GM10248 (cell line): ENCODE results near the gene OXER1.

Source experiments
- CTCF ChIA-PET: fragments of 300-600 bp; sonication (Branson Sonifier 250); formaldehyde crosslinking; extraction: SDS; loops from one replicate; lab custom pipeline; 2021; ENCODE audit warnings: antibody characterized with exemption; lab: Yijun Ruan, JAX
- POLR2A ChIA-PET: fragments of 350-650 bp; sonication (Branson Sonifier 250); formaldehyde crosslinking; extraction: SDS; loops from one replicate; lab custom pipeline; 2020; ENCODE audit warnings: antibody characterized with exemption; lab: Yijun Ruan, JAX
- DNase-seq: peaks from one replicate; pipeline ENCODE4 v3.0.0; 2012; ENCODE audit errors: extremely low spot score
- CTCF ChIP-seq: IDR thresholded peaks from 2 replicates; pipeline ENCODE4 v1.5.1; 2012; ENCODE audit warnings: mild to moderate bottlenecking, low read depth; ENCODE audit errors: extremely low read depth, missing control alignments, control extremely low read depth

OXER1 gene

GRCh38 chr2:42752314-42752713 is 11.6 kb downstream of the OXER1 start:
- no peak for TF ChIP-seq CTCF
- peak; percentile 61 for DNase-seq
- CTCF ChIA-PET, result interaction anchor here (0.6 to 5.2 kb wide), 6 partner anchors 10 to 89 kb away, joined by 3 to 28 read pairs (median 10); no protein-coding TSS in a partner anchor
- POLR2A ChIA-PET, result no interaction called here

GRCh38 chr2:42748840-42749239 is 15.1 kb downstream of the OXER1 start:
- no peak for DNase-seq
- POLR2A ChIA-PET, result no interaction called here
- CTCF ChIA-PET, result interaction anchor here (0.8 to 1.3 kb wide), 3 partner anchors 11 to 64 kb away, joined by 3 to 4 read pairs (median 4); no protein-coding TSS in a partner anchor
- TF ChIP-seq CTCF, result no peak

GRCh38 chr2:42747422-42747821 is 16.5 kb downstream of the OXER1 start:
- peak; percentile 0 for DNase-seq
- no peak for TF ChIP-seq CTCF
- ChIA-PET CTCF (interaction anchor here (1.2 to 1.7 kb wide), 3 partner anchors 11 to 23 kb away, joined by 3 to 5 read pairs (median 4); no protein-coding TSS in a partner anchor), POLR2A (no interaction called here)

- POLR2A ChIA-PET, result no interaction called here
- CTCF ChIA-PET, result interaction anchor here (0.8 to 1.5 kb wide), 5 partner anchors 9 to 85 kb away, joined by 3 to 4 read pairs (median 3); no protein-coding TSS in a partner anchor
Observed at GRCh38 chr2:42744545-42745082, 19.3 kb downstream of the OXER1 start.

GRCh38 chr2:42743659-42743990 is 20.3 kb downstream of the OXER1 start:
- DNase-seq, result peak; percentile 0
- TF ChIP-seq CTCF, result no peak
- CTCF ChIA-PET, result interaction anchor here (4.0 kb wide), 1 partner anchor 9 kb away, joined by 28 read pairs; no protein-coding TSS in a partner anchor
- POLR2A ChIA-PET, result no interaction called here

More at GRCh38 chr2:42744545-42745082, 19.3 kb downstream of the OXER1 start:
- DNase-seq, result peak; percentile 1
- no peak for TF ChIP-seq CTCF

GRCh38 chr2:42742740-42743658 is 20.9 kb downstream of the OXER1 start:
- ChIA-PET POLR2A (interaction anchor here (0.8 kb wide), 1 partner anchor 122 kb away, joined by 3 read pairs; no protein-coding TSS in a partner anchor), CTCF (interaction anchor here (0.9 to 4.0 kb wide), 6 partner anchors 10 to 244 kb away, joined by 3 to 28 read pairs (median 3); no protein-coding TSS in a partner anchor)
- peak; percentile 2 for DNase-seq
- no peak for TF ChIP-seq CTCF
